Fibroblast of the aortic adventitia (primary cell): ENCODE results near the gene TKFC. TPM values are rescaled to one million over a fixed set of nuclear protein-coding genes. Genes with fewer than 3 reads are reported as not detected.

ENCODE experiments used
- DNase-seq: peaks from one replicate; pipeline ENCODE4 v3.0.0-alpha.2; 2010; ENCODE audit warnings: low read depth
- H3K4me3 ChIP-seq: 2 replicates; pipeline ENCODE4 v1.5.1; 2011; ENCODE audit warnings: low read depth, mild to moderate bottlenecking, control low read depth, low read length, moderate library complexity
- total RNA-seq: library from RNA; depleted of rRNA; stranded (reverse); fragments of >200 nt; gene quantifications from 2 replicates; pipeline ENCODE4 v1.2.3, GENCODE V29; 2012; ENCODE audit warnings: low replicate concordance
- TF ChIP-seq, protein P1 (sequence below): IDR thresholded peaks from 2 replicates; pipeline ENCODE4 v1.5.1; 2011; ENCODE audit warnings: mild to moderate bottlenecking, low read length, control low read depth, inconsistent platforms; ENCODE audit not compliant: insufficient read depth

TKFC gene
- total RNA-seq, 1 donor, result 17.6 TPM

DNA sequence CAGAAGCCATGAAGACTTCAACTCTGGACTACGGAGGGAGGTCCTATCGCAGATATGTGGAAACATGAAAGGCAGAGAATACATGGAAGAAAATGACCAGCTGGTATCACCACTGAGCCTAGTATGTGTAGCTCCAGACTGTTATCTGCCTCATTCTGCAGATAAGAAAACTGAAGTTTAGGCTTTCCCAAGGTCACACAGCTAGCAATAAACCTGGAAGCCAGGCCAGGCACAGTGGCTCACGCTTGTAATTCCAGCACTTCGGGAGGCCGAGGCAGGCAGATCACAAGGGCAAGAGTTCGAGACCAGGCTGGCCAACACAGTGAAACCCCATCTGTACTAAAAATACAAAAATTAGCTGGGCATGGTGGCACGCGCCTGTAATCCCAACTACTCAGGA is 22.3 kb upstream of the TKFC start:
- TF ChIP-seq, protein P1, sequence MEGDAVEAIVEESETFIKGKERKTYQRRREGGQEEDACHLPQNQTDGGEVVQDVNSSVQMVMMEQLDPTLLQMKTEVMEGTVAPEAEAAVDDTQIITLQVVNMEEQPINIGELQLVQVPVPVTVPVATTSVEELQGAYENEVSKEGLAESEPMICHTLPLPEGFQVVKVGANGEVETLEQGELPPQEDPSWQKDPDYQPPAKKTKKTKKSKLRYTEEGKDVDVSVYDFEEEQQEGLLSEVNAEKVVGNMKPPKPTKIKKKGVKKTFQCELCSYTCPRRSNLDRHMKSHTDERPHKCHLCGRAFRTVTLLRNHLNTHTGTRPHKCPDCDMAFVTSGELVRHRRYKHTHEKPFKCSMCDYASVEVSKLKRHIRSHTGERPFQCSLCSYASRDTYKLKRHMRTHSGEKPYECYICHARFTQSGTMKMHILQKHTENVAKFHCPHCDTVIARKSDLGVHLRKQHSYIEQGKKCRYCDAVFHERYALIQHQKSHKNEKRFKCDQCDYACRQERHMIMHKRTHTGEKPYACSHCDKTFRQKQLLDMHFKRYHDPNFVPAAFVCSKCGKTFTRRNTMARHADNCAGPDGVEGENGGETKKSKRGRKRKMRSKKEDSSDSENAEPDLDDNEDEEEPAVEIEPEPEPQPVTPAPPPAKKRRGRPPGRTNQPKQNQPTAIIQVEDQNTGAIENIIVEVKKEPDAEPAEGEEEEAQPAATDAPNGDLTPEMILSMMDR, result no peak
- H3K4me3 ChIP-seq, result no peak overlapping the region
- no peak for DNase-seq

DNA sequence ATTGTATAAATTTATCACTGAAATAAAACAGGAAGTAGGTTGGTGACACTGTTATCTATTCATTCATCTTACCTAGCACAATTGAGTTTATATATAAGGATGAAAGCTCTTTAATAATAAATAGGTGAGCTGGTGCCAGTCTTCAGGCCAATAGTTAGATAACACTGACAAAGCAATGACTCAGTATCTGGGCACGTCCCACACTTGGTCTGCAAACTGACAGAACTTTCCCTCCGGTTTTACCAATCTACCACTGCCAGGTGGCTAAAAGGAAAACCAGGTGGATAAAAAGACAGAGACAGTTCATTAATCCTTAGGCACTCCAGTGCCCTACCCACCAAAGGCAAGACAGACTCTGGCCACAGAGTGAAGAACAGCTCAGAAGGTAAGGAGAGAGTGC is 17.8 kb upstream of the TKFC start:
- no peak for DNase-seq
- no peak overlapping the region for H3K4me3 ChIP-seq
- TF ChIP-seq, protein P1, result no peak

DNA sequence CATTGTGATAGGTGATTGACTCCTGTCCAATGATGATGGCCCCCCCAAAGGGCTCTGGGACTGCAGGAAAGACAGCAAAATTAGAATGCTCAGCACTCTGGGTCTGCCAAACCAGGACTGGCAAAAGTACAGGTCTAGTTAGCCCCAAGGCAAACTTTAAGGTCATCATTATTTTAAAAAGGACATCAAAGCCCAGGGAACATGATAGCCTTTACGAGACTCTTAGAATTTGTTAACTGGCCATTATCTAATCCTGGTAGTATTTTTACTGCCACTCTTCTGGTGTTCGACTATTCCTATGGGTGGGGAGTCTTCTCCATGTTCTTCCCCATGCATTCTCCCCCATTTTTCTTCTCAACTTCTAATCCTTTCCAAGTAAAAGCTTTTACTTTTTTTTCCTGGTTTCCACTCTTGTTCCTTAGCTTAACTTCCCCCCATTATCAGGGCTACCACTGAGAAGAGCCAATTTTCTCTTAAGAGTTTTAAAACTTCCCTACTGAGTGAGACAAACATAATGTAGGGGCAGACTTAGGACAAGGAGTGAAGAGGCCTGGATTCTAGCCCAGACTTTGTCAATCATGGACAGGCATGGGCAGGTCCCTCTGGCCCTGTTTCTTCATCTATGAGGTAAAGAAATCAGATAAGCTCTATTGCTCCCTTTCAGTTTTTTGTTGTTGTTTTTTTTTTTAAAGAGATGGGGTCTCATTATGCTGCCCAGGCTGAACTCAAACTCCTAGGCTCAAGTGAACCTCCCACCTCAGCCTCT is 7.2 kb upstream of the TKFC start:
- TF ChIP-seq, protein P1, result no peak
- no peak overlapping the region for H3K4me3 ChIP-seq
- DNase-seq, result peak; percentile 75

DNA sequence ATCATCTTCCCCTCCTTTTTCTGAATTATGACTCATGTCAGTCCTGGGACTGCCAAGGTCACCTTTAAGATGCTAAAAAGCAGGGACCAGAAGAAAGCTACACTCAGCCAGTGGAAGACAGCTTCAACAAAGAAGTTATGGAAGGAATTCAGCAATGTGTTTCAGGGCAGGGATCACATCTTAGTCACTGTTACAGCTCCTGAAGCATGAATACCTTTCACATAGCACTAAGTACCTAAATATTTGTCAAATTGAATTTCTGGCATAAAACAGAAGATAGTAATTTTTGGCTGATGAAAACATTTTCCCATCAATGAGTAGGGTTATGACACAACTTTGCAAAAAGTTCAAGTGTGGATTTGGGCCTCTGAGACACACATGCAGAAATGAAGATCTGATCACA is 5.4 kb upstream of the TKFC start:
- no peak overlapping the region for H3K4me3 ChIP-seq
- TF ChIP-seq, protein P1, result no peak
- DNase-seq, result peak; percentile 79

DNA sequence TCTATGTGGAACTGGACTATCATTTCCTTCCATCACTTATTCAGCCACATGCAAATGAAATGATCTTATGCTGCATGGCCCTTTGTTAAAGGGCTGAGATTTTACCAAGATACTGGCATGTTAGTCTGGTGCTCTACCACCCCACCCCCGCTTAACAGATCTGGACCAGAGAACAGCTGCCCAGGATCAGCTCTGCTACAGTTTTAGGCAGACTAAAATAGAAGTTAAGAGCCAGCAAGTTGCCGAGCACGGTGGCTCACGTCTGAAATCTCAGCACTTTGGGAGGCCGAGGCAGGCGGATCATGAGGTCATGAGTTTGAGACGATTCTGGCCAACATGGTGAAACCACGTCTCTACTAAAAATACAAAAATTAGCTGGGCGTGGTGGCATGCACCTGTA is 4.7 kb upstream of the TKFC start:
- TF ChIP-seq, protein P1, result no peak
- DNase-seq, result no peak

DNA sequence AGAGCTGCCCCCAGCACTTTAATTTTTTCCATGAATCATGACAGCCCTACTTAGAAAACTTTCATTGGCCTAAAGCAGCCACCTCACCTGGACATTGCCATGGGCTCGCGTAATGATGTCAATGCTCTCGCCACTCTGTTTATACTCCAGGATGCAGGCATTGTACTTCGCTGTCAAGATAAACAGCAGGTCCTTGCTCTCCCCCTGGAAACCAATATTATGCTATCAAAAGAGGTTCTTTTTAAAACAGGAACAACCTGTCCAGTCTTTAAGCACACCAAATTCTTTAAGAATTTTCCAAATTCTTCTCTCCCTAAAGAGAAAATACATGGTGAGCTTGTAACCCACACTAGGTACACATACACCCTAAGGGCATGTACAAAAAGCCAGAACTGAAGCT is 3.2 kb upstream of the TKFC start:
- H3K4me3 ChIP-seq, result peak overlapping the region; percentile 35
- no peak for DNase-seq
- TF ChIP-seq, protein P1, result no peak

More for the DNA sequence above, 4.7 kb upstream of the TKFC start:
- peak overlapping the region; percentile 9 for H3K4me3 ChIP-seq

DNA sequence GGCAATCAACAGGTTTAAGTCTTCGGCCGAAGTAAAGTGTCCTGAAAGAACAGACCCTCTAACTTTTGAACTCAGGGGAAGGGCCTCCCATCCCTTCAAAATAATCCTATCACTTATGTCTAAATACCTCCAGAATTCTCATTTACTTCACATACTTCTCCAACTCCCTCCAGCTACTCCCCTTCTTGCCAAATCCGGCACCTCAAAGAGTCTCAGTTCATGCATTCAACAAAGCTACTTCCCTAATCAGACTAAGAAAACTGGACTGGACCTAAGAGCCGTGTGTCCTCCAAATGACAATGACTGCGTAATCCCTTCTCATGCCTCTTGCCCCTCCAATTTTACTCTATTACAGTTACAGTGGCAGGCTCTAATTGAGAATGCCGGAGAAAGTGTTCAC is 1.4 kb upstream of the TKFC start:
- H3K4me3 ChIP-seq, result peak overlapping the region; percentile 69
- DNase-seq, result peak; percentile 12
- TF ChIP-seq, protein P1, result no peak
